22Rv1 (cell line): Measurements from ENCODE around the gene HP.
A peak's percentile ranks its signal among the peaks of the same experiment; 100 is the strongest.

Experiments
- ZFX ChIP-seq: fragments of 450-650 bp; IDR thresholded peaks from 2 replicates; pipeline ENCODE4 v1.6.1; 2017; ENCODE audit warnings: antibody characterized with exemption, borderline replicate concordance
- TF ChIP-seq, protein P1 (sequence below): fragments of 450-650 bp; IDR thresholded peaks from 2 replicates; pipeline ENCODE4 v1.5.1; 2017; ENCODE audit warnings: mild to moderate bottlenecking

DNA sequence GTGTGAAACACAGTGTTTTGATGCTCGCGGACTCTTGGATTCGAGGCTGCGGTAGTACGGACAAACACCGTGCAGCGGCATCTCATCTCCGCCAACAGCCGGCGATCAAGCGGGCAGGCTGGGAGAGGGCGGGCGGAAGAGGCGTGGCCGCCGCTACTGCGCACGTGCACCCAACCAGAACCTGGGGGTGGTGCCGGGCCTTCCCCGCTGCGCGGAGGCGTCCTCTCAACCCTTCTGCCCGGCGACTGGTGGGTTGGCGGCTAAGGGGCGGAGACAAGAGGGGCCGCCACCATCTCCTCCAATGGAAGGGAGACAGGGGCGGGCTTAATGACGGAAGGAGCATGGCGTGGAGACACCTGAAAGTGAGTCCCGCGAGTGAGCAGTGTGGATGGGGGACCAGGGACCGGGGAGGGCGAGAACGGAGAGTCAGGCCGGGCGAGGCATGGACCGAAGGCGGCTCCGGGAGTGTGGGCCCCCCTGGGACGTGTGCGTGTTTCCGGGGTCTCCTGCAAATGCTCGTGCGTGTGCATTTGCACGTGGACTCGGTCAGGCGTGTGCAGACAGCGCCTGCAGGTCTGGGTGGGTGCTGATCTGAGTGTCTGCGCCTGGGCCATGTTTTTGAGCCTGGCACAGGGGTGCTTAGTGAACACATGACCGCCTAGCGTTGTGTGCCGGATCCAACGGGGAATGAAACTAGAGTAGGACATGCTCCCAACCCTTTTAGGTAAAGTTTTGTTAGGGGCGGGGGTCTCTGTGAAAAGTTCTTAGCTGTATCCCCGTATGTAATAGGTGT, 45.7 kb upstream of the HP start, which contains the start of gene DHODH:
- TF ChIP-seq, protein P1, sequence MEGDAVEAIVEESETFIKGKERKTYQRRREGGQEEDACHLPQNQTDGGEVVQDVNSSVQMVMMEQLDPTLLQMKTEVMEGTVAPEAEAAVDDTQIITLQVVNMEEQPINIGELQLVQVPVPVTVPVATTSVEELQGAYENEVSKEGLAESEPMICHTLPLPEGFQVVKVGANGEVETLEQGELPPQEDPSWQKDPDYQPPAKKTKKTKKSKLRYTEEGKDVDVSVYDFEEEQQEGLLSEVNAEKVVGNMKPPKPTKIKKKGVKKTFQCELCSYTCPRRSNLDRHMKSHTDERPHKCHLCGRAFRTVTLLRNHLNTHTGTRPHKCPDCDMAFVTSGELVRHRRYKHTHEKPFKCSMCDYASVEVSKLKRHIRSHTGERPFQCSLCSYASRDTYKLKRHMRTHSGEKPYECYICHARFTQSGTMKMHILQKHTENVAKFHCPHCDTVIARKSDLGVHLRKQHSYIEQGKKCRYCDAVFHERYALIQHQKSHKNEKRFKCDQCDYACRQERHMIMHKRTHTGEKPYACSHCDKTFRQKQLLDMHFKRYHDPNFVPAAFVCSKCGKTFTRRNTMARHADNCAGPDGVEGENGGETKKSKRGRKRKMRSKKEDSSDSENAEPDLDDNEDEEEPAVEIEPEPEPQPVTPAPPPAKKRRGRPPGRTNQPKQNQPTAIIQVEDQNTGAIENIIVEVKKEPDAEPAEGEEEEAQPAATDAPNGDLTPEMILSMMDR: peak; percentile 22
- TF ChIP-seq ZFX: no peak
